Gastrocnemius medialis (tissue), 4 donors: ENCODE results near the gene CCND1. TPM values are rescaled to one million over a fixed set of nuclear protein-coding genes. Genes with fewer than 3 reads are reported as not detected.

ENCODE experiments used
- ATAC-seq, 2 donors: fragments of 150-250 bp; one replicate each; pipeline ENCODE4 v1.9.1; 2016
- DNase-seq, 2 donors: peaks; one replicate each; pipeline ENCODE4 v3.0.0-alpha.2; 2019
- H3K27ac ChIP-seq, 4 donors: fragments of 200-600 bp; sonication (generic); 1 replicate in 1 of 4; 2 replicates in 3 of 4; pipeline ENCODE4 v1.5.1; 2016 to 2018; ENCODE audit warnings: mild to moderate bottlenecking in 2 of 4, moderate library complexity in 1 of 4
- H3K27me3 ChIP-seq, 3 donors: fragments of 200-600 bp; sonication (generic) in 2 of 3; 1 replicate in 1 of 3; 2 replicates in 2 of 3; pipeline versions ENCODE4 v1.5.1 to v1.6.0; 2016 to 2019; ENCODE audit warnings: mild to moderate bottlenecking in 1 of 3, moderate library complexity in 1 of 3
- H3K36me3 ChIP-seq, 2 donors: fragments of 200-600 bp; sonication (generic) in 1 of 2; one replicate each; pipeline ENCODE4 v1.5.1; 2017 to 2018
- H3K4me1 ChIP-seq, 2 donors: fragments of 200-600 bp; sonication (generic) in 1 of 2; one replicate each; pipeline ENCODE4 v1.5.1; 2016 to 2017; ENCODE audit warnings: mild to moderate bottlenecking in 2 of 2
- H3K4me3 ChIP-seq, 4 donors: fragments of 200-600 bp; sonication (generic) in 3 of 4; 1 replicate in 1 of 4; 2 replicates in 3 of 4; pipeline ENCODE4 v1.5.1; 2016 to 2019; ENCODE audit warnings: mild to moderate bottlenecking in 2 of 4
- H3K9me3 ChIP-seq, 3 donors: fragments of 200-600 bp; sonication (generic) in 2 of 3; 1 replicate in 1 of 3; 2 replicates in 2 of 3; pipeline ENCODE4 v1.5.1; 2016 to 2019
- POLR2A ChIP-seq, 2 donors: fragments of 450-650 bp; IDR thresholded peaks; one replicate each; pipeline ENCODE4 v1.6.1; 2017; ENCODE audit warnings: antibody characterized with exemption in 2 of 2, mild to moderate bottlenecking in 2 of 2, moderate library complexity in 2 of 2
- in situ Hi-C, 4 donors: fragments of 200-750 bp; cut with MboI; loops; one replicate each; pipeline versions ENCODE4 v1.15.0 to v1.8.0; 2017; ENCODE audit warnings: low sequenced_read_pairs in 4 of 4
- intact Hi-C: fragments of 100-400 bp; cut with DNase I; formaldehyde crosslinking; loops from one replicate; pipeline ENCODE4 v1.15.1; 2023; ENCODE audit warnings: low total_unique reads
- total RNA-seq, 4 donors: library from RNA; depleted of rRNA; stranded (reverse); fragments of >200 nt; gene quantifications; one replicate each; pipeline versions ENCODE4 v1.1.0 to v1.2.3, GENCODE V29; 2016
- TF ChIP-seq, protein P1 (sequence below), 5 experiments: fragments of 450-650 bp in 3 of 5; fragments of 200-600 bp in 2 of 5; sonication (generic) in 2 of 5; IDR thresholded peaks in 4 of 5; conservative IDR thresholded peaks in 1 of 5; 1 replicate in 4 of 5; 2 replicates in 1 of 5; pipeline ENCODE4 v1.5.1; 2016 to 2019; ENCODE audit warnings: antibody characterized with exemption in 5 of 5, mild to moderate bottlenecking in 3 of 5, moderate library complexity in 3 of 5

The CCND1 gene
- total RNA-seq, 4 donors from 2014 or later, result 1.3 to 4.6 (median 3.2) TPM

DNA sequence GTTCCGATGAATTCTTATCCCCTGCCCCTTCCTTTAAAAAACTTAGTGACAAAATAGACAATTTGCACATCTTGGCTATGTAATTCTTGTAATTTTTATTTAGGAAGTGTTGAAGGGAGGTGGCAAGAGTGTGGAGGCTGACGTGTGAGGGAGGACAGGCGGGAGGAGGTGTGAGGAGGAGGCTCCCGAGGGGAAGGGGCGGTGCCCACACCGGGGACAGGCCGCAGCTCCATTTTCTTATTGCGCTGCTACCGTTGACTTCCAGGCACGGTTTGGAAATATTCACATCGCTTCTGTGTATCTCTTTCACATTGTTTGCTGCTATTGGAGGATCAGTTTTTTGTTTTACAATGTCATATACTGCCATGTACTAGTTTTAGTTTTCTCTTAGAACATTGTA is 12.0 kb downstream of the CCND1 start:
- Histone ChIP-seq H3K4me1 (peaks cover 0 to 5% of the 10 kb centered on the region in 2 donors), H3K27me3 (no peaks in the 10 kb centered on the region), H3K27ac (no peak overlapping the region), H3K36me3 (no peaks in the 10 kb centered on the region), H3K9me3 (no peaks in the 10 kb centered on the region), H3K4me3 (no peak overlapping the region)
- TF ChIP-seq POLR2A (IDR thresholded peaks at IDR 0.05), result no peak
- TF ChIP-seq, protein P1, sequence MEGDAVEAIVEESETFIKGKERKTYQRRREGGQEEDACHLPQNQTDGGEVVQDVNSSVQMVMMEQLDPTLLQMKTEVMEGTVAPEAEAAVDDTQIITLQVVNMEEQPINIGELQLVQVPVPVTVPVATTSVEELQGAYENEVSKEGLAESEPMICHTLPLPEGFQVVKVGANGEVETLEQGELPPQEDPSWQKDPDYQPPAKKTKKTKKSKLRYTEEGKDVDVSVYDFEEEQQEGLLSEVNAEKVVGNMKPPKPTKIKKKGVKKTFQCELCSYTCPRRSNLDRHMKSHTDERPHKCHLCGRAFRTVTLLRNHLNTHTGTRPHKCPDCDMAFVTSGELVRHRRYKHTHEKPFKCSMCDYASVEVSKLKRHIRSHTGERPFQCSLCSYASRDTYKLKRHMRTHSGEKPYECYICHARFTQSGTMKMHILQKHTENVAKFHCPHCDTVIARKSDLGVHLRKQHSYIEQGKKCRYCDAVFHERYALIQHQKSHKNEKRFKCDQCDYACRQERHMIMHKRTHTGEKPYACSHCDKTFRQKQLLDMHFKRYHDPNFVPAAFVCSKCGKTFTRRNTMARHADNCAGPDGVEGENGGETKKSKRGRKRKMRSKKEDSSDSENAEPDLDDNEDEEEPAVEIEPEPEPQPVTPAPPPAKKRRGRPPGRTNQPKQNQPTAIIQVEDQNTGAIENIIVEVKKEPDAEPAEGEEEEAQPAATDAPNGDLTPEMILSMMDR (IDR thresholded peaks at IDR 0.05 in 4 of 5, conservative IDR thresholded peaks at IDR 0.05 in 1 of 5), result no peak
- intact Hi-C loops, result no loop called here
- no peak for DNase-seq
- in situ Hi-C loops, result loop anchor here in 2 of 4 donors (10.0 to 25.0 kb wide), 2 partner anchors 538 to 541 kb away; no protein-coding TSS in a partner anchor
- no peak for ATAC-seq

DNA sequence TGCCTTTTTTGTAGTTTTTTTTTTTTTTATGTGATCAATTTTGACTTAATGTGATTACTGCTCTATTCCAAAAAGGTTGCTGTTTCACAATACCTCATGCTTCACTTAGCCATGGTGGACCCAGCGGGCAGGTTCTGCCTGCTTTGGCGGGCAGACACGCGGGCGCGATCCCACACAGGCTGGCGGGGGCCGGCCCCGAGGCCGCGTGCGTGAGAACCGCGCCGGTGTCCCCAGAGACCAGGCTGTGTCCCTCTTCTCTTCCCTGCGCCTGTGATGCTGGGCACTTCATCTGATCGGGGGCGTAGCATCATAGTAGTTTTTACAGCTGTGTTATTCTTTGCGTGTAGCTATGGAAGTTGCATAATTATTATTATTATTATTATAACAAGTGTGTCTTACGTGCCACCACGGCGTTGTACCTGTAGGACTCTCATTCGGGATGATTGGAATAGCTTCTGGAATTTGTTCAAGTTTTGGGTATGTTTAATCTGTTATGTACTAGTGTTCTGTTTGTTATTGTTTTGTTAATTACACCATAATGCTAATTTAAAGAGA is 12.5 kb downstream of the CCND1 start:
- TF ChIP-seq, protein P1 (IDR thresholded peaks at IDR 0.05 in 4 of 5, conservative IDR thresholded peaks at IDR 0.05 in 1 of 5), result no peak
- TF ChIP-seq POLR2A (IDR thresholded peaks at IDR 0.05), result no peak
- DNase-seq (no peak), ATAC-seq (no peak)
- H3K4me1 ChIP-seq, result peaks cover 0 to 5% of the 10 kb centered on the region in 2 donors
- no peaks in the 10 kb centered on the region for H3K36me3 ChIP-seq
- H3K27ac ChIP-seq, result no peak overlapping the region
- no peak overlapping the region for H3K4me3 ChIP-seq
- intact Hi-C loops, result no loop called here
- no peaks in the 10 kb centered on the region for H3K9me3 ChIP-seq
- in situ Hi-C loops, result loop anchor here in 2 of 4 donors (10.0 to 25.0 kb wide), 2 partner anchors 539 to 541 kb away; no protein-coding TSS in a partner anchor
- no peaks in the 10 kb centered on the region for H3K27me3 ChIP-seq

DNA sequence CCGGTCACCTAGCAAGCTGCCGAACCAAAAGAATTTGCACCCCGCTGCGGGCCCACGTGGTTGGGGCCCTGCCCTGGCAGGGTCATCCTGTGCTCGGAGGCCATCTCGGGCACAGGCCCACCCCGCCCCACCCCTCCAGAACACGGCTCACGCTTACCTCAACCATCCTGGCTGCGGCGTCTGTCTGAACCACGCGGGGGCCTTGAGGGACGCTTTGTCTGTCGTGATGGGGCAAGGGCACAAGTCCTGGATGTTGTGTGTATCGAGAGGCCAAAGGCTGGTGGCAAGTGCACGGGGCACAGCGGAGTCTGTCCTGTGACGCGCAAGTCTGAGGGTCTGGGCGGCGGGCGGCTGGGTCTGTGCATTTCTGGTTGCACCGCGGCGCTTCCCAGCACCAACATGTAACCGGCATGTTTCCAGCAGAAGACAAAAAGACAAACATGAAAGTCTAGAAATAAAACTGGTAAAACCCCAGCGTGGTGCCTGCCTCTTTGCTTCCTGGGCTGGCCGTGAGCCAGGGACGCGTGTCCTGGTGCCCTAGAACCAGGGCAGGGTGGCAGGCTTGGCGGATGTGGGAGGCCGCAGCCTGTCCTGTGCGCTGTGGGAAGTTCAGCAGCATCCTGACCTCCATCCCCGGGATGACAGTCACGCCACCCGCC is 13.2 kb downstream of the CCND1 start:
- Histone ChIP-seq H3K4me3 (no peak overlapping the region), H3K27ac (no peak overlapping the region), H3K9me3 (no peaks in the 10 kb centered on the region), H3K27me3 (no peaks in the 10 kb centered on the region), H3K4me1 (peaks cover 0 to 5% of the 10 kb centered on the region in 2 donors), H3K36me3 (no peaks in the 10 kb centered on the region)
- DNase-seq, result peak in 1 of 2 donors; percentile 8
- ATAC-seq, result no peak
- intact Hi-C loops (no loop called here), in situ Hi-C loops (loop anchor here in 2 of 4 donors (10.0 to 25.0 kb wide), 2 partner anchors 539 to 542 kb away; no protein-coding TSS in a partner anchor)
- TF ChIP-seq, protein P1 (IDR thresholded peaks at IDR 0.05 in 4 of 5, conservative IDR thresholded peaks at IDR 0.05 in 1 of 5), result no peak
- TF ChIP-seq POLR2A (IDR thresholded peaks at IDR 0.05), result no peak

DNA sequence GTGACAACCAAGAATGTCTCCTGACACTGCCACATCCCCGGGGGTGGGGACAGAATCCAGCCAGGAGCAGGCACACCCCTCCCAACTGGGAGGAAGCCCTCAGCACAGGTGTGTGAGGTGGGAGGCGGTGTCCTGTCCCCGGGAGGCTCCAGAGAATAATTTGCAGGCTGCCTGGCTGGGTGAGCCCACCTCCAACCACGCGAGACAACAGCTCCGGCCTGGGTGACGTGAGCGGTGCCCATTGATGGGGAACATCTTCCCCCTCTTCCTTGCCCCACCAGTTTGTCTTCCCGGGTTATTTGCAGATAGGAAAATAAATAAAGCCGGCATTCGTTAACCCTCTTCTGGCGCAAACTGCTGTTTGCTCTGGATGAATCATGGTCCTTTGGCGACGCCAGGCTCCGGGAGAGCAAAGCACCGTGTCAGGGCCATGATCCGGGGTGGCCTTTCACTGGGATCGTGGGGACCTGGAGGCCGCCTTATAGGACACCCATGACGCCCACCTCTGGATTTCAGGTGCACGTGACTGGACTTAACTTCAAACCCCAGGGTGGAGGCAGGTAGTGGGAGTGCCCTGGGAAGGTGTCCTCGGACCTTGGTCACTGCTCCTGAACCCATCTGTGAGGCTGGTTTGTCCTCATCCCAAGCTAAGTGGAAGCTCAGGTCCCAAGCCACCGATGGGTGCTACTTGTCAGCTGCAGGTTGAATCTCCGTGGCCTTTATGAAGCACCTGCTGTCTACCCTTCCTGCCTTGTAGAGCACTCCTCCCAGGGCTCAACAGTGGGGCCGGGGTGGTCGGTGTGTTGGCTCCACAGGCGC is 13.9 kb downstream of the CCND1 start:
- Histone ChIP-seq H3K36me3 (no peaks in the 10 kb centered on the region), H3K4me1 (peaks cover 0 to 5% of the 10 kb centered on the region in 2 donors), H3K4me3 (no peak overlapping the region), H3K27me3 (no peaks in the 10 kb centered on the region), H3K27ac (no peak overlapping the region), H3K9me3 (no peaks in the 10 kb centered on the region)
- peak in 1 of 2 donors; percentile 5 for DNase-seq
- in situ Hi-C loops (loop anchor here in 2 of 4 donors (10.0 to 25.0 kb wide), 2 partner anchors 540 to 543 kb away; no protein-coding TSS in a partner anchor), intact Hi-C loops (no loop called here)
- TF ChIP-seq, protein P1 (IDR thresholded peaks at IDR 0.05 in 4 of 5, conservative IDR thresholded peaks at IDR 0.05 in 1 of 5), result no peak
- TF ChIP-seq POLR2A (IDR thresholded peaks at IDR 0.05), result no peak
- ATAC-seq, result no peak
